Liver (tissue), 9 donors: ENCODE results near the gene NARS2. TPM values are rescaled to one million over a fixed set of nuclear protein-coding genes. Genes with fewer than 3 reads are reported as not detected.

Experiments used
- DNase-seq: peaks from one replicate; pipeline ENCODE4 v3.0.0-alpha.2; 2017; ENCODE audit warnings: low spot score
- H3K27ac ChIP-seq, 2 donors: one replicate each; pipeline ENCODE4 v1.7.0; 2013; ENCODE audit warnings: inconsistent platforms in 2 of 2, low read length in 2 of 2, control low read depth in 1 of 2, low read depth in 1 of 2, mild to moderate bottlenecking in 1 of 2
- H3K27me3 ChIP-seq, 4 donors: one replicate each; pipeline versions ENCODE4 v1.6.1 to v1.7.0; 2013; ENCODE audit warnings: low read length in 3 of 4, inconsistent platforms in 1 of 4, mild to moderate bottlenecking in 1 of 4, moderate library complexity in 1 of 4; ENCODE audit not compliant: control insufficient read depth in 4 of 4, insufficient read depth in 4 of 4
- H3K36me3 ChIP-seq, 4 donors: one replicate each; pipeline versions ENCODE4 v1.6.1 to v1.7.0; 2013; ENCODE audit warnings: low read length in 3 of 4, mild to moderate bottlenecking in 3 of 4, low read depth in 1 of 4, moderate library complexity in 1 of 4; ENCODE audit not compliant: control insufficient read depth in 4 of 4, insufficient read depth in 3 of 4
- H3K4me1 ChIP-seq, 4 donors: one replicate each; pipeline versions ENCODE4 v1.6.1 to v1.7.0; 2013; ENCODE audit warnings: low read length in 3 of 4, mild to moderate bottlenecking in 3 of 4, moderate library complexity in 1 of 4; ENCODE audit not compliant: control insufficient read depth in 4 of 4, insufficient read depth in 4 of 4
- H3K4me3 ChIP-seq, 3 donors: one replicate each; pipeline versions ENCODE4 v1.6.1 to v1.7.0; 2013; ENCODE audit warnings: low read length in 3 of 3, control low read depth in 1 of 3, low read depth in 1 of 3, mild to moderate bottlenecking in 1 of 3
- H3K9ac ChIP-seq, 2 donors: one replicate each; pipeline ENCODE4 v1.7.0; 2013; ENCODE audit warnings: low read length in 2 of 2, mild to moderate bottlenecking in 2 of 2, moderate library complexity in 2 of 2, control low read depth in 1 of 2, low read depth in 1 of 2
- H3K9me3 ChIP-seq, 4 donors: one replicate each; pipeline versions ENCODE4 v1.6.1 to v1.7.0; 2013; ENCODE audit warnings: low read length in 3 of 4; ENCODE audit not compliant: control insufficient read depth in 4 of 4
- EGR1 ChIP-seq, 2 donors: IDR thresholded peaks; 2 replicates each; pipeline ENCODE4 v1.6.1; 2016 to 2018; ENCODE audit warnings: antibody characterized with exemption in 2 of 2, low read depth in 2 of 2
- FOXA1 ChIP-seq: IDR thresholded peaks from 2 replicates; pipeline ENCODE4 v1.6.1; 2016; ENCODE audit warnings: antibody characterized with exemption
- GABPA ChIP-seq, 2 donors: IDR thresholded peaks in 1 of 2; conservative IDR thresholded peaks in 1 of 2; 2 replicates each; pipeline ENCODE4 v1.6.1; 2016; ENCODE audit warnings: antibody characterized with exemption in 2 of 2, mild to moderate bottlenecking in 1 of 2, moderate library complexity in 1 of 2
- HNF4A ChIP-seq, 2 donors: conservative IDR thresholded peaks; 2 replicates each; pipeline ENCODE4 v1.6.1; 2016; ENCODE audit warnings: antibody characterized with exemption in 2 of 2, mild to moderate bottlenecking in 2 of 2
- HNF4G ChIP-seq: IDR thresholded peaks from 2 replicates; pipeline ENCODE4 v1.6.1; 2016; ENCODE audit warnings: antibody characterized with exemption
- JUND ChIP-seq, 2 donors: IDR thresholded peaks; 2 replicates each; pipeline ENCODE4 v1.6.1; 2016; ENCODE audit warnings: antibody characterized with exemption in 2 of 2
- NR2F2 ChIP-seq: IDR thresholded peaks from 2 replicates; pipeline ENCODE4 v1.6.1; 2016; ENCODE audit warnings: antibody characterized with exemption
- RXRA ChIP-seq, 2 donors: IDR thresholded peaks; 2 replicates each; pipeline ENCODE4 v1.6.1; 2017 to 2018; ENCODE audit warnings: antibody characterized with exemption in 2 of 2, mild to moderate bottlenecking in 1 of 2
- SP1 ChIP-seq: IDR thresholded peaks from 2 replicates; pipeline ENCODE4 v1.6.1; 2018; ENCODE audit warnings: antibody characterized with exemption, mild to moderate bottlenecking
- TAF1 ChIP-seq: conservative IDR thresholded peaks from 2 replicates; pipeline ENCODE4 v1.6.1; 2016; ENCODE audit warnings: antibody characterized with exemption, mild to moderate bottlenecking
- YY1 ChIP-seq: IDR thresholded peaks from 2 replicates; pipeline ENCODE4 v1.6.1; 2016; ENCODE audit warnings: antibody characterized with exemption, mild to moderate bottlenecking
- WGBS: extraction: QIAGEN DNeasy Blood & Tissue Kit; methylation state at CpG from one replicate; pipeline ENCODE4 v1.1.7; 2013; 5-methylcytosine and 5-hydroxymethylcytosine counted together
- polyA plus RNA-seq, 2 donors: library from polyadenylated mRNA; stranded (reverse) in 1 of 2; unstranded in 1 of 2; fragments of 200-250 nt in 1 of 2; fragments of >200 nt in 1 of 2; fragmentation: Nextera tagmentation in 1 of 2; extraction: Ambion mirVana in 1 of 2; gene quantifications; one replicate each; pipeline versions ENCODE4 v1.2.1 to v1.2.3, GENCODE V29; 2013 to 2015
- total RNA-seq, 2 donors: library from RNA; depleted of rRNA; stranded (reverse); fragments of >200 nt; gene quantifications; one replicate each; pipeline ENCODE4 v1.2.3, GENCODE V29; 2014
- TF ChIP-seq, protein P1 (sequence below): IDR thresholded peaks from 2 replicates; pipeline ENCODE4 v1.6.1; 2016; ENCODE audit warnings: antibody characterized with exemption
- TF ChIP-seq, protein P2 (sequence below): IDR thresholded peaks from 2 replicates; pipeline ENCODE4 v1.6.1; 2016; ENCODE audit warnings: antibody characterized with exemption, mild to moderate bottlenecking
- TF ChIP-seq, protein P3 (sequence below): IDR thresholded peaks from 2 replicates; pipeline ENCODE4 v1.6.1; 2016; ENCODE audit warnings: antibody characterized with exemption
- donor health status: healthy.
- donor health status: healthy.
- donor health status: healthy.
- donor health status: healthy.
- donor health status: healthy.

NARS2 gene
- total and polyA plus RNA-seq, 4 donors, result 10.4 to 19.4 (median 11.8) TPM

DNA sequence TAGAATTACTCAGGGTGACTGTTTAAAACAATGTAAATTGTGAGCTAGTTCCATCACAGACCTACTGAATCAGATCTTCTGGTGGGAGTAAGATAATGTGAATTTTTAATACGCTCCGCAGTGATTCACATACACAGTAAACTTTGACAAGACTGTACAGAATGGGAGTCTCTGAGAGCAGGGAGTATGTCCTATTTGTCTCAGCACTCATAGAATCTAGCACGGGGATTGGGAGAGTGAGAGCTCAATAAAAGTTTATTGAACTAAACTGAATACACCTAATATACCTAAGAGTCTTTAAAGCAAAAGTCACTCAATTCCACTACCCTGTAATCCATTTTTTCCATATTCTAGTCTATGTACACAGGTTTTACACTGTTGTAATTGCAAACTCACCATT is 145.9 kb downstream of the NARS2 start (continued):
- TF ChIP-seq, protein P1, sequence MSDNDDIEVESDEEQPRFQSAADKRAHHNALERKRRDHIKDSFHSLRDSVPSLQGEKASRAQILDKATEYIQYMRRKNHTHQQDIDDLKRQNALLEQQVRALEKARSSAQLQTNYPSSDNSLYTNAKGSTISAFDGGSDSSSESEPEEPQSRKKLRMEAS, result no peak
- TF ChIP-seq HNF4G (no peak), JUND (IDR thresholded peaks at IDR 0.05) (no peak), TAF1 (no peak), GABPA (IDR thresholded peaks at IDR 0.05 in 1 of 2, conservative IDR thresholded peaks at IDR 0.05 in 1 of 2) (no peak)

DNA sequence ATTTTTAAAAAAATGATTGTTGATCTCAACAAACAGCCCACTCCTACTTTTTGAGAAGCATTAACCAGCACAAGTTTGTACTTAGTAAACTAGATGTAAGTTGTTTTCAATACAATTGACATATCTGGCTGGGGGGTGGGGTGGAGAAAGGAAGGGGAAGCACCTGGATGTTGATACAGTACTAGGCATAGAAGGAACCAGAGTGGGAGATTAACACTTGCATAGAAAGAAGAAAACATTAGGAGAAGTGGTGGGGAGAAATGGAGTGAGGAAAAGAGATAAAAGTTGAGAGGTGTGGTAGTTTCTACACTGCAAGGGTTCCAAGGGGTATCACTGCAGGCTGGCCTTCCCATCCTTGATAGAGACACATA is 146.4 kb downstream of the NARS2 start:
- TF ChIP-seq YY1, result no peak
- TF ChIP-seq, protein P2, sequence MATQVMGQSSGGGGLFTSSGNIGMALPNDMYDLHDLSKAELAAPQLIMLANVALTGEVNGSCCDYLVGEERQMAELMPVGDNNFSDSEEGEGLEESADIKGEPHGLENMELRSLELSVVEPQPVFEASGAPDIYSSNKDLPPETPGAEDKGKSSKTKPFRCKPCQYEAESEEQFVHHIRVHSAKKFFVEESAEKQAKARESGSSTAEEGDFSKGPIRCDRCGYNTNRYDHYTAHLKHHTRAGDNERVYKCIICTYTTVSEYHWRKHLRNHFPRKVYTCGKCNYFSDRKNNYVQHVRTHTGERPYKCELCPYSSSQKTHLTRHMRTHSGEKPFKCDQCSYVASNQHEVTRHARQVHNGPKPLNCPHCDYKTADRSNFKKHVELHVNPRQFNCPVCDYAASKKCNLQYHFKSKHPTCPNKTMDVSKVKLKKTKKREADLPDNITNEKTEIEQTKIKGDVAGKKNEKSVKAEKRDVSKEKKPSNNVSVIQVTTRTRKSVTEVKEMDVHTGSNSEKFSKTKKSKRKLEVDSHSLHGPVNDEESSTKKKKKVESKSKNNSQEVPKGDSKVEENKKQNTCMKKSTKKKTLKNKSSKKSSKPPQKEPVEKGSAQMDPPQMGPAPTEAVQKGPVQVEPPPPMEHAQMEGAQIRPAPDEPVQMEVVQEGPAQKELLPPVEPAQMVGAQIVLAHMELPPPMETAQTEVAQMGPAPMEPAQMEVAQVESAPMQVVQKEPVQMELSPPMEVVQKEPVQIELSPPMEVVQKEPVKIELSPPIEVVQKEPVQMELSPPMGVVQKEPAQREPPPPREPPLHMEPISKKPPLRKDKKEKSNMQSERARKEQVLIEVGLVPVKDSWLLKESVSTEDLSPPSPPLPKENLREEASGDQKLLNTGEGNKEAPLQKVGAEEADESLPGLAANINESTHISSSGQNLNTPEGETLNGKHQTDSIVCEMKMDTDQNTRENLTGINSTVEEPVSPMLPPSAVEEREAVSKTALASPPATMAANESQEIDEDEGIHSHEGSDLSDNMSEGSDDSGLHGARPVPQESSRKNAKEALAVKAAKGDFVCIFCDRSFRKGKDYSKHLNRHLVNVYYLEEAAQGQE, result no peak
- TF ChIP-seq HNF4A (conservative IDR thresholded peaks at IDR 0.05), result no peak
- Histone ChIP-seq H3K9ac (no peak overlapping the region), H3K27ac (no peak overlapping the region), H3K4me1 (no peaks in the 10 kb centered on the region), H3K4me3 (no peak overlapping the region), H3K36me3 (no peaks in the 10 kb centered on the region), H3K27me3 (no peaks in the 10 kb centered on the region), H3K9me3 (no peaks in the 10 kb centered on the region)
- DNase-seq, result no peak

DNA sequence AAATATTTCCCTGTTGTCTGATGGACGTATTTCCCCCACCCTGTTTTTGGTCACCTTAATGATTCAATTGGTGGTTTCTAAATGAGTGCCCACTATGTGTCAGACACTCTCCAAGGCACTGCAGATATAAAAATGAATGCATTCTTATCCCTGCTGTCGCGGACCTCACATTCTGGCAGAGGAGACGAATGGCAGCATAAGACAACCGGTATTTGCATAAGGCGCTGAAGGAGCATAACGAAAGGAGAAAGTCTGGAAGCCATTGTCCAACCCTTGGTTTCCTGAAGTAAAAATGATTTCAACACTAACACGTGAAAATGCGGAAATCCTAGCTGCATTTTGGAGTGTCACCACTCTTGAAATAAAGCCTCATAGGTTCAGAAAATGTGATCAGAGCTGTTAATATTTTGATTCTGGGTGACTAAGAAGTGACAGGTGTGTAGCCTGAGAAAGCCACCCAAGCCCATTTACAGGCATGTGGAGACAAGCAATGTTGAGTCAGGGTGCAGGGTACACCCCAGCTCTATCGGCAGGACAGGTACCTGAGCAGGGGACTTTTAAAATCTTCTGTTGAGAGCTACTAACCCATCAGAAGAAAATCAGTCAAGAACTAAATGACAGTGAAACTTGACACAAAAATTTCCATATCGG is 146.9 kb downstream of the NARS2 start:
- WGBS, result 84% methylated on average over 11 of the region's 11 CpGs
- H3K27ac ChIP-seq, result no peak overlapping the region
- TF ChIP-seq NR2F2 (no peak), EGR1 (IDR thresholded peaks at IDR 0.05; ENCODE audit: low read depth in 2 of 2) (no peak), YY1 (peak; percentile 26)
- no peak overlapping the region for H3K4me3 ChIP-seq
- H3K27me3 ChIP-seq, result no peaks in the 10 kb centered on the region
- no peaks in the 10 kb centered on the region for H3K36me3 ChIP-seq
- no peaks in the 10 kb centered on the region for H3K9me3 ChIP-seq
- no peaks in the 10 kb centered on the region for H3K4me1 ChIP-seq
- no peak overlapping the region for H3K9ac ChIP-seq
- DNase-seq, result no peak

DNA sequence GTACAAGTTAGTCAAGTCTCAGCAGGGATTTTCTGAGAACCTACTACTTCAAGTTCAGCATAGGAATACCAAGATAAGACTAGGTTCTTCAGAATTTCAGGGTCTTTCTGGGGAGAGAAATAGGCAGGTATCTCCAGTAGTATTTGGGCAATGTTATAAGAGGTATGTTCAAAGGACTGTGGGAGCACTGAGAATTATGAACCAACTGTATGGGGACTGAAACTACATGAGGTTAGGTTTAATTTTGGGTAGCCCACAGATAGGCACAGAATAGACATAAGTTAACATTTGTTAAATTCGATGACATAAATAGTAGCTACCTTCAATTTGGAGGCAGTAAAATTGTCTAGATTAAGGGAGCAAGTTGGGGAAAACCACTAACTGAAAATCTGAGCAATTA is 147.8 kb downstream of the NARS2 start:
- Histone ChIP-seq H3K4me3 (no peak overlapping the region), H3K9ac (no peak overlapping the region), H3K36me3 (no peaks in the 10 kb centered on the region), H3K27me3 (no peaks in the 10 kb centered on the region), H3K27ac (no peak overlapping the region), H3K4me1 (no peaks in the 10 kb centered on the region), H3K9me3 (no peaks in the 10 kb centered on the region)
- TF ChIP-seq FOXA1 (no peak), TAF1 (no peak), RXRA (IDR thresholded peaks at IDR 0.05) (no peak), JUND (IDR thresholded peaks at IDR 0.05) (no peak), HNF4A (conservative IDR thresholded peaks at IDR 0.05) (no peak), SP1 (no peak), EGR1 (IDR thresholded peaks at IDR 0.05; ENCODE audit: low read depth in 2 of 2) (no peak), GABPA (IDR thresholded peaks at IDR 0.05 in 1 of 2, conservative IDR thresholded peaks at IDR 0.05 in 1 of 2) (no peak), YY1 (no peak), HNF4G (no peak)
- TF ChIP-seq, protein P3, sequence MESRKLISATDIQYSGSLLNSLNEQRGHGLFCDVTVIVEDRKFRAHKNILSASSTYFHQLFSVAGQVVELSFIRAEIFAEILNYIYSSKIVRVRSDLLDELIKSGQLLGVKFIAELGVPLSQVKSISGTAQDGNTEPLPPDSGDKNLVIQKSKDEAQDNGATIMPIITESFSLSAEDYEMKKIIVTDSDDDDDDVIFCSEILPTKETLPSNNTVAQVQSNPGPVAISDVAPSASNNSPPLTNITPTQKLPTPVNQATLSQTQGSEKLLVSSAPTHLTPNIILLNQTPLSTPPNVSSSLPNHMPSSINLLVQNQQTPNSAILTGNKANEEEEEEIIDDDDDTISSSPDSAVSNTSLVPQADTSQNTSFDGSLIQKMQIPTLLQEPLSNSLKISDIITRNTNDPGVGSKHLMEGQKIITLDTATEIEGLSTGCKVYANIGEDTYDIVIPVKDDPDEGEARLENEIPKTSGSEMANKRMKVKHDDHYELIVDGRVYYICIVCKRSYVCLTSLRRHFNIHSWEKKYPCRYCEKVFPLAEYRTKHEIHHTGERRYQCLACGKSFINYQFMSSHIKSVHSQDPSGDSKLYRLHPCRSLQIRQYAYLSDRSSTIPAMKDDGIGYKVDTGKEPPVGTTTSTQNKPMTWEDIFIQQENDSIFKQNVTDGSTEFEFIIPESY, result no peak
- TF ChIP-seq, protein P2, result no peak
- TF ChIP-seq, protein P1, result no peak
- no peak for DNase-seq
- WGBS, result 95% methylated on average over 1 of the region's 1 CpG
